Choroid plexus epithelial cell (primary cell): Measurements from ENCODE around the gene AOPEP.
"Not testable (repeated sequence)": the region's sequence is repeated elsewhere in the genome, so short reads cannot be mapped to it uniquely, and the experiment has no call there.

Experiments
- DNase-seq: peaks from one replicate; pipeline ENCODE4 v3.0.0-alpha.2; 2010; ENCODE audit warnings: low read depth
- H3K4me3 ChIP-seq: 2 replicates; pipeline ENCODE4 v1.5.1; 2011; ENCODE audit warnings: low read depth, mild to moderate bottlenecking, control low read depth, low read length, moderate library complexity
- CTCF ChIP-seq: conservative IDR thresholded peaks from 2 replicates; pipeline ENCODE4 v1.5.1; 2011; ENCODE audit warnings: low read depth, mild to moderate bottlenecking, control low read depth, inconsistent platforms, low read length, moderate library complexity

The AOPEP gene

GRCh38 chr9:94827584-94828304, 101.2 kb downstream of the AOPEP start:
- peak; percentile 81 for DNase-seq
- no peak overlapping the region for H3K4me3 ChIP-seq
- no peak for TF ChIP-seq CTCF

DNA sequence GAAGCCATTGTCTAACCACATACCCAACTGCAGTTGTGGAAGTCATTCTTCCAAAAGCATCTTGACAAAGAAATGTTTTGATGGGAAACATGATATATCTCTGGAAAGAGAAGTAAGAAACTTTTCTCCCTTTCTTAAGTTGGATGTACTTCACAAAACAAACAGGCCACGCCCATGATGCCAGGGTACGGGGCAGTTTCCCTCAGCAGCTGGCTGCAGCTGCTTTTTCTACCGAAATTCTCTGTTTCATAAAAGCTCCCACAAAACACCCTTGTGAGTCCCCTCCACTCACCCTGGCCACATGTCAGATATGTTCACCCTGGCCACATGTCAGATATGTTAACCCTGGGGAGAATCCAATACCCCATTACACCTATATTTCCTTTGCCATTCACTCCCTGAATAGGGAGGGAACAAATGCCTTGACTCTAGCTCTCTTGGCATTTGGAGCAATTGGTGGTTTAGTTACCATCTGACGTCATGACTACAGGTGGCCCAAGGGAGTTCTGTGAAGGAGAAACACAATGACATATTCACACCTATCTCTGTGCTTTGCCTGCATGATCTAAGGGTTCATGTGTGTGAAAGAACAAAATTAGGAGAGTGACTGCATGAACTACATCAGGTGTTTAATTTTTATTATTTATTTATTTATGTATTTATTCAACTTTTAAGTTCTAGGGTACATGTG, 103.0 kb downstream of the AOPEP start:
- no peak for TF ChIP-seq CTCF
- no peak for DNase-seq
- H3K4me3 ChIP-seq = no peak overlapping the region

DNA sequence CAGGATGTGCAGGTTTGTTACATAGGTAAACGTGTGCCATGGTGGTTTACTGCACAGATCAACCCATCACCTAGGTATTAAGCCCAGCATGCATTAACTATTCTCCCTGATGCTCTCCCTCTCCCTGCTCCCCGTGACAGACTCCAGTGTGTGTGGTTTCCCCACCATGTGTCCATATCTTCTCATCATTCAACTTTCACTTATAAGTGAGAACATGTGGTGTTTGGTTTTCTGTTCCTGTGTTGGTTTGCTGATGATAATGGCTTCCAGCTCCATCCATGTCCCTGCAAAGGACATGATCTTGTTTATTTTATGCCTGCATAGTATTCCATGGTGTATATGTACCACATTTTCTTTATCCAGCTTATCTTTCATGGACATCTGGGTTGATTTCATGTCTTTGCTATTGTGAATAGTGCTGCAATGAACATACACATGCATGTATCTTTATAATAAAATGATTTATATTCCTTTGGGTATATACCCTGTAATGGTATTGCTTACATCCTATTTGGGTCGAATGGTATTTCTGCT, 103.6 kb downstream of the AOPEP start:
- not testable (repeated sequence) for DNase-seq, H3K4me3 ChIP-seq

- no peak overlapping the region for H3K4me3 ChIP-seq
- TF ChIP-seq CTCF = no peak
- no peak for DNase-seq
Observed at GRCh38 chr9:94833802-94834201, 107.3 kb downstream of the AOPEP start.

DNA sequence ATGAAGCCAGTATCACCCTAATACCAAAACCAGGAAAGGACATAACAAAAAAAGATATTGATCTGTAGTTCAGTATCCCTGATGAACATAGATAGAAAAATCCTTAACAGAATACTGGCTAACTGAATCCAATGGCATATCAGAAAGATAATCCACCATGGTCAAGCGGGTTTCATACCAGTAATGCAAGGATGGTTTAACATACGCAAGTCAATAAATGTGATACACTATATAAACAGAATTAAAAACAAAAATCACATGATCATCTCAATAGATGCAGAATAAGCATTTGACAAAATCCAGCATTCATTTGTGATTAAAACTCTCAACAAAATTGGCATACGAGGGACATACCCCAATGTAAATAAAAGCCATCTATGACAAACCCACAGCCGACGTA, 110.9 kb downstream of the AOPEP start:
- H3K4me3 ChIP-seq = no peak overlapping the region
- no peak for DNase-seq
- no peak for TF ChIP-seq CTCF

DNA sequence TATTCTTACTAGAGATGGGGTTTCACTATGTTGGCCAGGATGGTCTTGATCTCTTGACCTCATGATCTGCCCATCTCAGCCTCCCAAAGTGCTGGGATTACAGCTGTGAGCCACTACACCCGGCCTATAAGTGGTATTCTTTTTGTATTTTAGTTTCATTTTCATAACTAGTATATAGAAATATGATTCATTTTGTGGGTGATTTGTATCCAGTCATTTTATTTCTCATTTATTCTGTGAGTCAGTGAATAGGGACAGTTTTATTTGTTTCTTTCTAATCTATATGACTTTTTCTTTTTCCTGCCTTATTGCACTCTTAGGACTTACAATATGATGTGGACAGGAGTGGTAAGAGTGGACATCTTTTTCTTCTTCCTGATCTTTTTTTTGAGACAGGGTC, 112.9 kb downstream of the AOPEP start:
- DNase-seq = no peak
- no peak overlapping the region for H3K4me3 ChIP-seq
- TF ChIP-seq CTCF = no peak

DNA sequence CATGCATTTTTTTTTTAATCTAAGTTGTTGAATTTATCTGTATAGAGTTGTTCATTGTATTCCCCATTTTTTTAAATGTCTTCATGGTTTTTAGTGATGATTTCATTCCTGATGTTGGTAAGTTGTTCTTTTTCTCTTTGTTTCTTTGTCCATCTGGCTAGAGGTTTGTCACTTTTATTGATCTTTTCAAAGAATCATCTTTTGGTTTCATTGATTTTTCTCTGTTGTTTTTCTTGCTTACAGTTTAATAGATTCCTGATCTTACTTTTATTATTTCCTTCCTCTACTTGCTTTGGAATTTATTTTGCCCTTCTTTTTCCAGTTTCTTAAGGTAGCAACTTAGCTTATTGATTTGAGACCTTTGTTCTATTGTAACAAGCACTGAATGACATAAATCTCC, 114.2 kb downstream of the AOPEP start:
- no peak for TF ChIP-seq CTCF
- DNase-seq = no peak
- no peak overlapping the region for H3K4me3 ChIP-seq
